Testis (tissue), 2 donors: ENCODE results near the gene SMARCD1.

Experiments
- POLR2A ChIP-seq: fragments of 450-650 bp; IDR thresholded peaks from one replicate; pipeline ENCODE4 v1.6.1; 2017; ENCODE audit warnings: antibody characterized with exemption, mild to moderate bottlenecking, moderate library complexity
- TF ChIP-seq, protein P1 (sequence below), 3 experiments: fragments of 450-650 bp in 2 of 3; fragments of 200-600 bp in 1 of 3; sonication (generic) in 1 of 3; IDR thresholded peaks; one replicate each; pipeline ENCODE4 v1.5.1; 2016 to 2019; ENCODE audit warnings: antibody characterized with exemption in 3 of 3, mild to moderate bottlenecking in 2 of 3, moderate library complexity in 1 of 3

- TF ChIP-seq, protein P1, sequence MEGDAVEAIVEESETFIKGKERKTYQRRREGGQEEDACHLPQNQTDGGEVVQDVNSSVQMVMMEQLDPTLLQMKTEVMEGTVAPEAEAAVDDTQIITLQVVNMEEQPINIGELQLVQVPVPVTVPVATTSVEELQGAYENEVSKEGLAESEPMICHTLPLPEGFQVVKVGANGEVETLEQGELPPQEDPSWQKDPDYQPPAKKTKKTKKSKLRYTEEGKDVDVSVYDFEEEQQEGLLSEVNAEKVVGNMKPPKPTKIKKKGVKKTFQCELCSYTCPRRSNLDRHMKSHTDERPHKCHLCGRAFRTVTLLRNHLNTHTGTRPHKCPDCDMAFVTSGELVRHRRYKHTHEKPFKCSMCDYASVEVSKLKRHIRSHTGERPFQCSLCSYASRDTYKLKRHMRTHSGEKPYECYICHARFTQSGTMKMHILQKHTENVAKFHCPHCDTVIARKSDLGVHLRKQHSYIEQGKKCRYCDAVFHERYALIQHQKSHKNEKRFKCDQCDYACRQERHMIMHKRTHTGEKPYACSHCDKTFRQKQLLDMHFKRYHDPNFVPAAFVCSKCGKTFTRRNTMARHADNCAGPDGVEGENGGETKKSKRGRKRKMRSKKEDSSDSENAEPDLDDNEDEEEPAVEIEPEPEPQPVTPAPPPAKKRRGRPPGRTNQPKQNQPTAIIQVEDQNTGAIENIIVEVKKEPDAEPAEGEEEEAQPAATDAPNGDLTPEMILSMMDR (IDR thresholded peaks at IDR 0.05), result no peak
- no peak for TF ChIP-seq POLR2A
Observed at GRCh38 chr12:50149311-50149710, 64.2 kb downstream of the SMARCD1 start.
